Hematopoietic multipotent progenitor cell treated with erythropoietin and hydrocortisone succinate and interleukin-3 and kit ligand, for 8 days (in vitro differentiated cells): Measurements from ENCODE around the gene PAM.
A peak's percentile ranks its signal among the peaks of the same experiment; 100 is the strongest.
"Not testable (repeated sequence)": the region's sequence is repeated elsewhere in the genome, so short reads cannot be mapped to it uniquely, and the experiment has no call there.

ENCODE experiments used
- DNase-seq: peaks from one replicate; pipeline ENCODE4 v3.0.0-alpha.2; 2015

PAM gene

DNA sequence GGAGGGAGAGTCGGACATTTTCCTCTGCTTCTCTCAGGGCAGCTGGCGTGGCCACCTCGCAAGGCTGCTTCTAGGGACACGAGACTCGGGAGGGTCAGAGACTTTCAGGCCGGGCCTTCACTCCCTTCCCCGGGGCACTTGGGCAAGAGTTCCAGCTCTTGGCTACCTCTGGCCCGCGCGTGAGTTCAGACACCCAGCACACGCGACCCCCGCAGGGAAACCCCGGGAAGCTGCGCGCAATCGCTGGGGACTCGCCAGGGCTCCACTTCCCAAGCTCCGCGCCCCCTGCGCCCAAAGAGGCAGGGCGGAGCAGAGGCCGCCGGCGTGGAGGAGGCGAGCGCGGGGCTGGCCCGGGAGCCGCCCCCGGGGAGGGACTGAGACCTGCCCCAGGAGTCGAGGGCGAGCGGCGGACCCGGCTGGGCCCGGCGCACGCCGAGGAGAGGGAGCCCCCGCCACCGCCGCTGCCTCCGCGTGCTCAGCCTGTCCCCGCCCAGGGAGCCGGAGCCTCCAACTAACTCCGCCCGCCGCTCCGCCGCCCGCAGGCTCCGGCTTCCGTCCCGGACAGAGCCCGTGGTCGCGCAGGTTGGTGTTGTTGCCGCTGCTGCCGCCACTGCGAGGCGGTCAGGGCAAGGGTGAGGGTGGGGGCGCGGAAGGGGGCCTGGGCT lies at the start of gene PAM:
Gene PAM, plus strand, starts transcription at position 539 of the 665 bp plus-strand sequence. CDS start 110,891 bp downstream, outside the sequence.
- peak; percentile 65 for DNase-seq

DNA sequence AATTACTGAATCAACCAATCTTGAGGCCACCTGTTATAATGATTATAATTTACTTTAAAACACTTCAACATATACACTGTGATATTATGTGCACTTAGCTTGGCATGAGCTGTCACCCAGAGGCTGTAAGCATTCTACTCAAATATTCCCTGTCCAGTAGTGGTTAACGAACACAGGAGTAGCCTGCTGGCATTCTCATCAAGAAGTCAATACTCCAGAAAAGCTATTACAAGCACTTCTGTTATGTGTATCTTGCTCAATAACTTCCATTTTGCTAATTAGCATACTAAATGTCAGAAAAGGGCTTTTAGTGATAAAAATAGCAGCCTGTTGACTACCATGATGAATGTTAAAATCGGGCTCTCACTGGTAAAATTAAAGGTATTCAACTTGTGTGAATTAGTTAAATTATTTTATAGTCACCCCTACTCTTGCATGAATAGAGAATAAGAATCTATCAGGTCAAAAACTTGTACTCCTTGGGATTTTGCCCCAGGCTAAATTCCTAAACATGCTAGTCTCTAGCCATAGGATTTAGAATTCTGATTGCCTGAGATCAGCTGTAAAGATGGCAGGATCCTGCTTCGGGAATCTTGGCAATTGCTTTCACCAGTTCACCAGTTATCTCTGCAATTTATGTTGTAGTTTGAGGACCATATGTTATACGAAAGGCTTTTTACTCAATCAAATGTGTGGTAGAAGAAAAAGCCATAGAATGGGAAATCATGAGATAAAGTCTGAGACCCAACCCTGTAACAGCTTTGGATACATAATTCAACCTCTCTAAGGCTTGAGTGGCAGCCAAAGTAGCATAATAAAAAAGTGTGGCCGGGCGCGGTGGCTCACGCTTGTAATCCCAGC lies 43.4 kb upstream of the PAM start:
- DNase-seq, result no peak

DNA sequence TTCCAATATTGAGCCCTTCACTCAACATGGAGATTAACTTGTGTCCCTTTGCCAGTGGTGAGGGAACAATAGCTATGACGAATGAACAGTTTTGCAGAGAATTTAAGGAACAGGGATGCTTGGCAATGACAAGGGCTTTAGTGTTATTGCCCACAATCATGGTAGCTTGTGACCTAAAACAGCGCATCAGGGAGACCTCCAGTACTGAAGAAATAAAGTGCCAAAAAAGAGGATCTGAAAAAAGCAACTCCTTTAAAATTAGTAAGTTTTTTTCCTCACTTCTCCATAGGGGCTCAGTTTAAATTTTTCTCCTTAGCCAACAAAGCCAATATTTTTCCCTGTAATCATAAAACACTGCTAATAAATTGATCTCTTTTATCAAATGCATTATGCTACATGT lies 41.8 kb upstream of the PAM start:
- no peak for DNase-seq

DNA sequence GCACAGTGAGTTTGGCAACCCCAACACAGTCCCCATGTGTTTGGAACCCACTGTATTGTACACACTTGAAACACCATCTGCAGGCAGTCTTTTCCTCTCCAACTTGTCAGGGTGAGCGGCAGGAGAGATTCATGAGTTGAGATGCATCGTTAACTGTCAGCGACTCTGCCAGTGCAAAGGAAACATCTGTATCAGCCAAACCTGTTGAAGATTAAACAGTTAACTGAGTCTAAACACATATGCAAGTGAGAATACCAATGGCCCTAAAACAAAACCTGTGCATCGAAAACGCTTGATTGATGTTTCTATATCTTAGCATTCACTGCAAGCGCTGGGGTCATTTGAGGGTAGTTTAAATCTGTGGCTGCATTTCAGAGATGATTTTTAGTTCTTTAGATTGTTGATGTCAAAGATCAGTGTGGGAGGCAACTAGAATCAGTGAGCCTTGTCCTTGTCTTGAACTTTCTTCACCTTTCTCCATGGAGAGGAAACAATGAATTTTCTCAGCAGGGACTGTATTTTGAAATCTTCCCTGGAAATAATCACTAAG lies 41.3 kb upstream of the PAM start:
- DNase-seq, result no peak

DNA sequence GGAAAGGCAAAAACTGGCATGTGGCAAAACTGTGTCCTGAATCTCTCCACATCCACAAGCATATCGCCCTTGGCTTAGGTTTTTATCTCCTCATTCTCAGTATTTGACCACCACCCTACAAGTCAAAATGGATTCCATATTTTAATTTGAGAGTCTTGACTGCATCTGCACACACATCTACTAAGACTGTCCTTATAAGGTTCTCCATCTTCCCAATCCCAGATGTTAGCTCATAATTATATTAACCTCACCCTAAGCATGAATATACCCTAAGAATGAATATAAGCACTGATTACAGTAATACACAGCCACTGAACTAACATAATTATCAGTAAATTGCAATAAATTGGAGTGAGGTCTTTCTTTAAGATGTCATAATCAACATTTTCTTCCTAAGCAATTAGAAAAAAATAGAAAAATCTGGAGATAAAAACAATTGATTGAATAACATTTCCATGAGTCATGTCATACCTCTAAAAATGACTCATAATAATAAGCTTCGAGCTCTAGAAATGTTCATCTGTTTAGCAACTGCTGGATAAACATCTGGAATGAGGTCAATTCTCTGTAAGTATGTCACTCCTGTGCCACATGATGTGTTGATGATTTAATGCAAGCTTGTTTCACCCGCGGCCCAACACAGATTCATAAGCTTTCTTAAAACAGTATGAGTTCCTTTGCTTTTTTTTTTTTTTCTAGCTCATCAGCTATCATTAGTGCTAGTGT lies 39.9 kb upstream of the PAM start:
- no peak for DNase-seq

DNA sequence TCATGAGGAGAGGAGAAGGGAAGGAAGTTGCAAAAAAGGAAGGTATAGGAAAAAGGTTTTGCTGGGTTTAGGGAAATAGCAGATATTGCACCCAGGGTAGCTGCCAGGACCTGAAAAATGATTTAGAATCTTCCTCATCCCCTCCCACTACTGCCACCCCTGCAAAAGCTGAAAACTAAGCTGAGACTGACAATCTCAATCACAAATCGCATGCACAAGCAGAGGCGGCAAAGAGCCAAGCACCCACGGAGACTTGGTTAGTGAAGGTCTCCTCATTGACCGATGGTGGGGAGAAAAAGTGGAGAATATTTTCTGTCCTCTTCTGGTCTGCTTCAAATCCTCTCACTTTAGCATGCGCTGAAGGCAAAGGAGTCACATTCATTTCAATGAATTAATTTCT lies 39.1 kb upstream of the PAM start:
- no peak for DNase-seq

DNA sequence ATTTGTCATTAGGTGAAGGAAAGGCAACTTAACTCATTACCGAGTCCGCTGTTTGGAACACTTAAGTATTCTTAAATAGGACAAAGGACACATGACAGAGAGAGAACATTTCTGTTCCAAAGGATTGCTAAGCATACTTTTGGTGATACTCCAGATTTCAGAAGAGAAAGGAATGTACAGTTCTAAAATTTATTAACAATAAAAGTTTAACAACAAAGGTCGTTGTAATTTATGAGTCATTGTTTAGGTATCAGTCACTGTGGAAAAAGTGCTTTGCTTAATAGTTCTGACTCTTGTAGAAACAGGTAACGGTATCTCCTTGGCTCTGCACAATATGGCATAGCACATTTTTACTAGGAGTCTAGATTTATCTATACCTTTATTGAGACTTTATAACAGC lies 36.3 kb upstream of the PAM start:
- no peak for DNase-seq

DNA sequence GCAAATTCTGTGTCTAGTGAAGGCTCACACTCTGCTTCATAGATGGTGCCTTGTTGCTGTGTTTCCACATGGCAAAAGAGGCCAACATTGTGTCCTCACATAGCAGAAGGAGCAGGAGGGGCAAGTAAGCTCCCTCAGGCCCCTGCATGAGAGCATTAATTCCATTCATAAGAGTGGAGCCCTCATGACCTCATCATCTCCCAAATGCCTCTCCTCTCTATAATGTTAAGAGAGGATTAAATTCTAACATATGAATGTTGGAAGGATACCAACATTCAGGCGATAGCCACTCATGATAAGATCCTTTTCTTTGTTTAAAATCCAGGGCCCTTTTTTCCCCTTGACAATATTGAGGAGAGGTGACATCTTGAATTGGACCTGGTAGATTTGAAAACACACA lies 35.2 kb upstream of the PAM start:
- DNase-seq, result no peak

DNA sequence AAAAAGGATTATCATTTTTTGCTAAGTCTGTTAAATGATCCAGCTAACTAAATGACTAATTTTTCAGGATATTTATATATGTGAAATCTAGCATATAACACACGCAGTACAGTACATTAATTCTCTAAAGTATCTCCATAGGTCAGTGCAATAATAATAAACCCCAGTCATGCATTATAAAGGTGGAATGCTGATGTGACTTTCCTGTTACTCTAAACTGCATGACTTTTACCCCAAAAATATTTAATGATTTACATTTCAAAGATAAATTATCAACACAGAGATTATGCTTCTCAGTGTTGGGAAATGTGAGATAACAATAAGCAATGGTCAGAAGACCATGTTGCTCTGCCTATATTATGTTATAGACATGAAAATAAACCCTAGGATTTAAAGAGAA lies 34.1 kb upstream of the PAM start:
- DNase-seq, result no peak

DNA sequence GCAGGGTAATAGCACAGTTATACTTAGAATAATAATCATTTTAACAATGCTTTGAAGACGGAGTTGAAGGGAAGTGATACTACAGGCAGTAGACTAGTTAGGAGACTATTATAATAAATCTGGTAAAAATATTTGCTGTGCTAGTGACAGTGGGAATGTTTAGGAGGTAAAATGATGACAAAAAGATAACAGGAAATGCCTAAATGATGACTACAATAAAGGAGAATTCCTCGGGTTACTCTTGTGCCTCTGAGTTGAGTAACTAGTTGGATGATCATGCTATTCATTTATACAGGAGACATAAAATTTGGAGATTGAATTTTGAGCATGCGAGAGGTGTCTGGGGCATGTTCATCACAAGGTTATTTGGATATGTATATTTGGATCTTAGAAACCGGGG lies 32.2 kb upstream of the PAM start:
- no peak for DNase-seq

DNA sequence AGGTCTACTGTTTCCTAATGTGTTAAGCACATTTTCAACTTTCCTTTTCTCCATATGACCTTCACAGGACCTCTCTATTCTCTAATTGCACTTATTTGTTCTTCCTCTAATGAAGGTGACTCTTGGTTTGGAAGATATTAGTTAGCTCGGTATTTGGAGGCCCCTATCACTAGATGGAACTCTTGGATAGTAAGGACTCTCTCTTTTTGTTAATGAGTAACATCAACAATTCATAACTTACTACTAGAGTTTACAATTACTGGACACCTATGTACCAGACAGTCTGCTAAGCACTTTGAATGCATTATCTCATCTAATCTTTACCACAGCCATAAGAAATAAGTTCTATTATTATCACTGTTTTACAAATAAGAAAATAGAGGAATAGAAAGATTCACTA lies 23.4 kb upstream of the PAM start:
- DNase-seq, result no peak

DNA sequence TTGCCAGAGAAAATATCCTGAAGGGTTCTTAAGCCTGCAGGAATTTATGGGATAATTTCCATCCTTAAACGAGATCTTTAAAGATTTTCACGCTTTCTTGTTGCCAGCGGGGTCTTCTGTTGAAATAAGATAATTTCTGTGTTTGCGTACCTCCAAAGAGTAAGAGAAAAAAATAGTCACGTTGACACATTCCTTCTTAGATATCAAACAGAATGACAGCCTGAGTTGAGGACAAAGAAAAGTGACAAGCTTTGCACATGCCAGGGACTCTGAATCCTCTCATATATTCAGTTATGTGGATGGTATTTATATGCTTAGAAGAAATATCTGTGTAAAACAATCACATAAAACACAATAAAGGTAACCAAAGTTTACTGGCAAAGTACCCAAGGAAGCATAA lies 21.6 kb upstream of the PAM start:
- DNase-seq, result no peak

DNA sequence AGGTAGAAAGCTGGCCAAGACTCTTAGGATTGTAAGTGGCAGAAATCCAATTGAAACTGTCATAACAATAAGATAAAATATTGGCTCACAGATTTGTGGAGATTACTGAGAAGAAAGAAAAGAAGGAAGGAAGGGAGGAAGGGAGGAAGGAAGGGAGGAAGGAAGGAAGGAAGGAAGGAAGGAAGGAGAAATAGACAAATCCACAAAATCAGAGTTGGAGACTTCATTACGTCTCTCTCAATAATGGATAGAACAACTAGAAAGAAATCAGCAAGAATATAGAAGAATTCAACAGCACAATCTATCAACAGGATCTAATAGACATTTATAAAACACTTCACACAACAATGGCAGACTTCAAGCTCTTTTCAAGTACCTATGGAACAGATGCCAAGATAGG lies 17.9 kb upstream of the PAM start:
- no peak for DNase-seq

DNA sequence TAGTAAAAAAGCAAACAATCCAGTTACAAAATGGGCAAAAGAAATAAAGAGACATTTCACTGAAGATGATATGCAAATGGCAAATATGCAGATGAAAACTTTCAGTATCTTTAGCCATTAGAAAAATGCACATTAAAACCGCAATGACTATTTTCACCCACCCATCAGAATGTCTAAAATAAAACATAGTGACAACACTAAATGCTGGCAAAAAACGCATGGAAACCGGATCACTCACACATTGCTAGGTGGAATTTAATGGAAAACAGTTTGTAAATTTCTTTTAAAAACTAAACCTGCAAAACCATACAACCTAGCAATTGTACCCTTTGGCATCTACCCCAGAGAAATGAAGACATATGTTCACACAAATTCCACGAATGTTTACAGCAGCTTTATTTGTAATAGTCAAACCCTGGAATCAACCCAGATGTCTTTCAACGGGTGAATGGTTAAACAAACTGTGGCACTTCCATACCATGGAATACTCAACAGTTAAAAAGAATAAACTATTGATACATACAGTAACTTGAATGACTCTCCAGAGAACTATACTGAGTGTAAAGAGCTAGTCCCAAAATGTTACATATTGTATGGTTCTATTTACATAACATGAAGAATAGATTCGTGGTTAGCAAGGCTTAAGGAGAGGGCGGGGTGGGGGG lies 17.2 kb upstream of the PAM start:
- no peak for DNase-seq

DNA sequence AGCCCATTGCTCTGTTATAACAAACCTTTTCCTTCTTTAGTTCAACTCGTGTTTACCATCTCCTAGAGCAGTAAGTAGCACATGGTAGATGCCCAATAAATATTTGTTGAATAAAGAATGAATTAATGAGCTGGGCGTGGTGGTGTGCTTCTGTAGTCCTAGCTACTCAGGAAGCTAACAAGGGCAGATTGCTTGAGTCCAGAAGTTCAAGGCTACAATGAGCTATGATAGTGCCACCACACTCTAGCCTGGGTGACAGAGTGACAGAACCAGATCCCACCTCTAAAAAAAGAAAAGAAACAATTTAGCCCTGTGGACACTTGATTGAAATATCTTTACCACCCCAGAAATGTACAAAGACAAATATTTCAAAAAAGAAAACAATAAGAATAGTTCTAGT lies 14.6 kb upstream of the PAM start:
- no peak for DNase-seq

DNA sequence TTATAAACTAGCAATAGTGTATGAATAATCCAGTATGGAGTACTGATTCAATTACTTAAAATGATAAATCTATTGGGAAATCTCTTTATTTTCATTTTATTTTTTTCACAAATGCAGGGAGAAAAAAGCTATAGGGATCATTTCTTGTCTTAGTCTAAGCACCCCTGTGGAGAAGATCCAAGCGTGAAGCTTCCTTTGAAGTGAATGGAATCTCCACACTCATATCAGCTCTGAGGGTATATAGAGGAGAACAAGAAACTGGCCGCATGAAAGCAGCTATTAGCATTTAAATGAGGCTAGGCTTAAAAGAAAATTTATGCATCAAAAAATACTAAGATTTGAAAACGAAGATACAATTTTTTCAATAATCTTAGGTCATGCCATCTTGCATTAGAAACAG lies 12.9 kb upstream of the PAM start:
- no peak for DNase-seq

DNA sequence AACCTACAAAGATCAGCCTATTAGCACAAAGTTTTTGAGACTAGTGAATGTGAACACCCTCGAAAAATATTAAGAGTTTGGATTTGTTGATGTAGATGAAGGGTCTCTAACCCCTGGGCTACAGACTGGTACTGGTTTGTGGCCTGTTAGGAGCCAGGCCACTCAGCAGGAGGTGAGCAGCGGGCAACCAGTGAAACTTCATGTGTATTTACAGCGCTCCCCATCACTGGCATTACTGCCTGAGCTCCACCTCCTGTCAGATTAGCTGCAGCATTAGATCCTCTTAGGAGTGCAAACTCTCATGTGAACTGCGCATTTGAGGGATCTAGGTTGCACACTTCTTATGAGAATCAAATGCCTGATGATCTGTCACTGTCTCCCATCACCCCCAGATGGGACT lies 11.2 kb upstream of the PAM start:
- no peak for DNase-seq

DNA sequence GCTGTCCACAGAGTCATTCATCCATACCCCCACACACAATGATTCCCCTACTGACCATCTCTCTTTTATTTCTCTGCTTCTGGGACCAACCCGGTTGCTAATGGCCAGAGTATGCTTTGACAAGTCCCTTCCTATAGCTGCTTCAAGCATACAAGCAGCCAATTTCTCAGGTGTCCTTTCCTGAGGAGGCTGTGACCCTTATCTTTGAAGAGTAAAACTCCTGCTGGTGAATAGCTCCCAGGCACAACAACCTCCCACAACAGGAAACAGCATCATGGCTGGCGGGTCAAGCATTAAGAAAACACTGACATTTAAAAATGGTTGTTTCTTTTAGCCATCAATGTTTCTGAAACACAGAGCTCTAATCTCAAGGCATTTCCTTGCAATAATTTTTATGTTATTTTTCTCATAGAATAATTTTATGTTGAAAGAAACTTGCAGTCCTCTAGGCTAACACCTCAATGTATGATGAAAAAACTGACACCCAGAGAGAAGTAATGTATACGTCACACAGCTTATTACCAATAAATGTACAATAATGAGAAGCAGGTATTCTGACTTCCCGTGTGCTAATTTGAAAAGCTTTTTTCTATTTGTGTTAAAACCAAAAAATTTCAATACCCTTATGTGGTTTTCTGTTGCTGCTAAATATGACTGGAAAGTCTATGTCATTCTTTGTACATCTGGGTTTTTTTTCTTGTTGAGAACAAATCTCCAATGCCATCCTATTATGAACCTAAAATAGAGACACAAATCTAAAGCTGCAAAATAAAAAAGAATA lies 7.5 kb upstream of the PAM start:
- no peak for DNase-seq

DNA sequence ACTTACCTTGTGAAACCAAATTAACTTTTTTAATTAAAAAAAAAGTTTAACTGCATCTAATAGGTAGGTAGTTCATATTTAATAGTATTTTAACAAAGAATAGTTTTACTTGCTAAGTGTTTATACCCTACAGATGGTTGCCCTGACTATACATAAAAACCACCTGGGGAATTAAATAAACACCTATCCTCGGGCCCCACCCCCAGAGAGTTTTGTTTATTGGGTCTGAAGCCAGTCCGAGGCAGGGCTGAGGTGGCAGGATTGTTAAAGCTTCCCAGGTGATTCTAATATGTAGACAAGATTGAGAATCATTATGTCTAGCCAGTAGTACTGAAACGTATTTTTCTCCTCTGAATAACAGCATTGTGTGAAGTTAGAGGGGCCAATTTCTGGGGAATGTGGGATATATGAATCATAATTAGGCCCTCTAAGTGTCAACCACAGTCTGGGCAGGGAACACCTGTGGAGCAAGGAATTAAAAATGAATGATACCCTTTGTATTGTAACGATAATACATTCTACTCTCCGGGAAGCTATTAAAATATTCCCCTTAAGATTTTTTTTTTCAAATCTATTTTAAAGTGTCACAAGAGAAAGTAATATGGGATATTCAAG lies 5.6 kb upstream of the PAM start:
- no peak for DNase-seq

DNA sequence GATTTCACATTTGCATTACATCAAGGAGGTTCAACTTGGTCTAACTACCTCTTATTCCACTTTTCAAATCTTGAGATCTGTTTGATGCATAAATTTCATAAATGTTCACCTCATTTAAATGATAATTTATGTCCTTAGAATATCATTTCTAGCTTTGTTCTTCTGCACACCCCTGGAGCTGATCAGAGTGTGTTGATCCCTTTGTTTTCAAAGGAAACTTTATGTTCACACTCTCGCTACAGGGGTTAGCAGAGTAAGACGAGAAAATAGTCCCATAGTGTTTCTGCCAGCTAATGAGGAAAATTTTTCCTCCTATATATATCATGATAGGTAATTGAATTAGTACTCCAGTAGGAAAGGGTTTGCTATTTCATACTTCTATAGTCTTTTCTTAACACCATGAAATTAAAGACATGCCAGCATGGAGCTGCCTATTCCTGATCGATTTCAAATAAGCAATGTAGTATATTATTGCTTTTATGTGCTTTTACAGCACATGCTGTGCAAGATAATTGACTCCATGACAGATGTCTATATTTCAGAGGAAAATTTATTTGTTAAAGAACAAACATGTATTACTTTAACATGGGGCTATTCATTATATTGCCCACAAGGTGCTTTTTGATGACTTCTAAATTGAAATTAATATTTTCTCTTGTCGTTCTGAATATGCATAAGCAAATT lies 4.8 kb upstream of the PAM start:
- no peak for DNase-seq

DNA sequence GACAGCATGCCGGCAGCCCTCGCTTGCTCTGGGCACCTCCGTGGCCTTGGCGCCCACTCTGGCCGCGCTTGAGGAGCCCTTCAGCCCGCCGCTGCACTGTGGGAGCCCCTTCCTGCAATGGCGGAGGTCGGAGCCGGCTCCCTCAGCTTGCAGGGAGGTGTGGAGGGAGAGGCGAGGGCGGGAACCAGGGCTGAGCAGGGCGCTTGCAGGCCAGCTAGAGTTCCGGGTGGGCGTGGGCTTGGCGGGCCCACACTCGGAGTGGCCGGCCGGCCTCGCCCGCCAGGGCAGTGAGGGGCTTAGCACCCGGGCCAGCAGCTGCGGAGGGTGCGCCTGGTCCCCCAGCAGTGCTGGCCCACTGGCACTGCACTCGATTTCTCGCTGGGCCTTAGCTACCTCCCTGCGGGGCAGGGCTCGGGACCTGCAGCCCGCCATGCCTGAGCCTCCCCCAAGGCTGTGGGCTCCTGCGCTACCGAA lies 3.2 kb upstream of the PAM start:
- not testable (repeated sequence) for DNase-seq
